ACC112 (cell line): Measurements from ENCODE around the gene CPEB4.

Experiments used
- H2AFZ ChIP-seq: fragments of 200-600 bp; sonication (generic); one replicate; pipeline ENCODE4 v1.6.0; 2017; ENCODE audit warnings: antibody characterized with exemption, low read length; ENCODE audit not compliant: unreplicated experiment
- H3K27ac ChIP-seq: fragments of 200-600 bp; sonication (generic); 2 replicates; pipeline ENCODE4 v1.5.1; 2014; ENCODE audit warnings: low read depth, mild to moderate bottlenecking, antibody characterized with exemption, low read length, moderate library complexity
- H3K27me3 ChIP-seq: fragments of 200-600 bp; sonication (generic); 2 replicates; pipeline ENCODE4 v1.6.1; 2014; ENCODE audit warnings: mild to moderate bottlenecking, antibody characterized with exemption, low read length, moderate library complexity, mixed read lengths; ENCODE audit not compliant: insufficient read depth
- H3K36me3 ChIP-seq: fragments of 200-600 bp; sonication (generic); 2 replicates; pipeline ENCODE4 v1.6.1; 2016; ENCODE audit warnings: mild to moderate bottlenecking, antibody characterized with exemption, low read length, moderate library complexity, mixed read lengths; ENCODE audit not compliant: insufficient read depth
- H3K4me1 ChIP-seq: fragments of 200-600 bp; sonication (generic); one replicate; pipeline ENCODE4 v1.6.1; 2016; ENCODE audit warnings: low read length, mixed read lengths; ENCODE audit not compliant: insufficient read depth, unreplicated experiment, control insufficient read depth
- H3K4me3 ChIP-seq: fragments of 200-600 bp; sonication (generic); 2 replicates; pipeline ENCODE4 v1.5.1; 2014; ENCODE audit warnings: mild to moderate bottlenecking, low read depth, low read length
- H3K79me2 ChIP-seq: fragments of 200-600 bp; sonication (generic); one replicate; pipeline ENCODE4 v1.6.0; 2016; ENCODE audit warnings: low read length; ENCODE audit not compliant: control insufficient read depth, unreplicated experiment, insufficient read depth

Gene CPEB4

DNA sequence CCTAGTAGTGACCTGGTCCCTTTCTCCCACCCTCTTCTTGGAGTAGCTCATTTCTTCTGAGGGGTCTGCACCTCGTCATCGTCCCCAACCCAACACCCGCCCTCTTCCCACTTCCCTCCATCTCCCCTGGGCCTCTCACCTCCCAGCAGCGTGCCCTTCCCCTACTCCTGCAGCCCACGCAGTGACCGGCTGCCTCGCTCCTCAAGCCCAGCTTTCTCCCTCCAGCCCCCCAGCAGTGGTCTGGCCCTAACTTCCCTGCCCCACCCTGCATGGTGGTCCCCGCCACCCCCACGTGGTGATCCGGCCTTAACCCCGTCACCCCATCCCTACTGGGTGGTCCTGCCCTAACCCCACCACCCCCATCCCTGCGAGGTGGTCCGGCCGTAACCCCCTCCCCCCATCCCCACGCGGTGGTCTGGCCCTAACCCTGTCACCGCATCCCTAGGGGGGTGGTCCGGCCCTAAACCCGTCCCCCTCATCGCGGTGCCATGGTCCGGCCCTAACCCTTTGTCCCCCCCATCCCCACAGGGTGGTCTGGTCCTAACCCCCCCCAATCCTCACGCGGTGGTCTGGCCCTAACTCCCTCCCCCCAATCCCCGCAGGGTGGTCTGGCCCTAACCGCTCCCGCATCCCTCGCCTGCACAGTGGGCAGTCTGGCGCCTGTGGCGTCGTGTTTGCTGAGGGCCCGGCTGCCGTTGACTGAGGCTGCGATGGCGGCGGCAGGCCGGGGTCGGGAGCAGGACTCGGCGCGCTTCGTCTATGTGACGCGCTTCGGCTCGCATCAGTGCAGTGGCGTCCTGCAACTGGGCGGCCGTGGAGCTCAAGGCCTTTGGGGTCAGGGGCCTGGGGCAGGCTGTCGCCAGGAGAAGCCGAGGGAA lies 100.6 kb downstream of the CPEB4 start, which contains the start of gene C5orf47:
Gene C5orf47 (plus strand): TSS at position 617 of the 878 bp plus-strand sequence. CDS start 94 bp downstream, at position 711.
- Histone ChIP-seq H2AFZ (no peak within 1 kb of the TSS), H3K4me1 (no peaks in the 10 kb centered on the region), H3K27me3 (peaks cover 21% of the 10 kb centered on the region), H3K27ac (no peak within 1 kb of the TSS), H3K36me3 (no peaks in the 10 kb centered on the region), H3K4me3 (no peak within 1 kb of the TSS), H3K79me2 (no peaks in the 10 kb centered on the region)

DNA sequence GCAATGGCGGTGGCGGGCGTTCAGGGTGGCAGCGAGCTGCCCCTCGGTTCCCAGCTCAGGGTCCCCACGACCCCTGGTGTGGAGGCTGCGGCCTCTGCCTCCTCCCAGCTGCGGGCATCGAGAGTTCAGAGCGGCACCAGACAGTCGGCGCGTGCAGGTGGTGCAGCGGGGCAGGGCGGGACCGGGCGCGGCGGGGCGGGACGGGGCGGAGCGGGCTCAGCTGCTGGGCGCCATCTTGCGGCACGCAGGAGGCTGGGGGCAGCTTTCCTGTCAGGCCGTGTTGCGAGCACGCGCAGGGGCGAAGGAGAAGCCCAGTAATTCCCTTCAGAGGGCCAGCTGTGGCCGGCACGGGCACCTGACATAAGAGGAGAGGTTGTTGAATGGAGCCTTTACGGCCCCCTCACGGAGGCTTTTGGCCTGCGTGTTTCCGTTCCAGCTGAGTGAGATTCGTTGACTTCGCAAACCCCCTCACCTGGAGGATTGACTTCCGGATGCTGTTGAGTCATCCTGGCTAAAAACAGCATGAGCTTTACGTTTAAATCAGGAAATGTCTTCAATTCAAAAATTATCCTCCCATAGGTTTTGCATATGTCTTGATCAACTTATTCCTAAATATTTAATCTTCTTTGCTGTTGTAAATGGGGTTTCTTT lies 101.4 kb downstream of the CPEB4 start:
- H3K27ac ChIP-seq, result no peak overlapping the region
- H3K36me3 ChIP-seq, result no peaks in the 10 kb centered on the region
- peaks cover 19% of the 10 kb centered on the region for H3K27me3 ChIP-seq
- H3K79me2 ChIP-seq, result no peaks in the 10 kb centered on the region
- H3K4me3 ChIP-seq, result no peak overlapping the region
- H3K4me1 ChIP-seq, result no peaks in the 10 kb centered on the region
- no peak overlapping the region for H2AFZ ChIP-seq

DNA sequence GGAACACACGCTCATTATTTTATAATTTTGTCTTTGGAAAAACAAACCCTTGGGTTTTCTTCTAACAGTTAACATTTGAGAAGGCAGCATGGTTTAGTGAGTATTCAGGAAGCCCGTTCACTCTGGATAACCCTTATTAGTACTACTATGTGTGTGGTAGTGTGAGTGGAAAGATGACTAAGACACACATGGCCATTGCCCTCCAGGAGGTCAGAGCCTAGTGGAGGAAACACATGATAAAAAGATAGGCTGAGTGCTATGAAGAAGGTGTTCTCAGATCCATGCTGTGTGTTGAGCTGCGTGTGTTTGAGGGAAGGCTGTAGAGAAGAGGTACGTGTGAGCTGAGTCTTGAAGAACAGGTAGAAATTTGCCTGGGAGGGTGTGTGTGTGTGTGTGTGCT lies 109.2 kb downstream of the CPEB4 start:
- Histone ChIP-seq H3K36me3 (no peaks in the 10 kb centered on the region), H3K4me1 (no peaks in the 10 kb centered on the region), H3K79me2 (no peaks in the 10 kb centered on the region), H2AFZ (no peak overlapping the region), H3K27me3 (peaks cover 50% of the 10 kb centered on the region), H3K4me3 (no peak overlapping the region), H3K27ac (no peak overlapping the region)

DNA sequence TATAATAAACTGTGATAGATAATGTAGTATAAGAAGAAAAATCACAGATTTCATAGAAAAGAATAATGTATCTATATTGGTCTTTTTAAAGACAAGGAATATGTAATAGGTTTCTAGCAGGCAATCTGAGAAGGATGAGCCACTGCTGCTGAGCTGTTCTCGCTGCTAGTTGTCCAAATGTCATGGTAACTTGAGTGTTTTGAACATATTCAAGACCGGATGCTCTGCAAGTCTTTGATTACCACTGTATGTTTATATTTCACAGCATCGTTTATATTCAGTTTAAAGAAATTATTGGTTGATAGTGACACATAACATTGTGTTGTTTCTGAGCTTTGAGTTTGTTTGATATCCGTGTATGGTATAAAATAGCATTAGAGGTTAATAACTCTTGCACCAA lies 110.4 kb downstream of the CPEB4 start:
- Histone ChIP-seq H3K79me2 (no peaks in the 10 kb centered on the region), H3K27me3 (peaks cover 62% of the 10 kb centered on the region), H3K4me3 (no peak overlapping the region), H3K4me1 (no peaks in the 10 kb centered on the region), H3K36me3 (no peaks in the 10 kb centered on the region), H2AFZ (no peak overlapping the region), H3K27ac (no peak overlapping the region)

DNA sequence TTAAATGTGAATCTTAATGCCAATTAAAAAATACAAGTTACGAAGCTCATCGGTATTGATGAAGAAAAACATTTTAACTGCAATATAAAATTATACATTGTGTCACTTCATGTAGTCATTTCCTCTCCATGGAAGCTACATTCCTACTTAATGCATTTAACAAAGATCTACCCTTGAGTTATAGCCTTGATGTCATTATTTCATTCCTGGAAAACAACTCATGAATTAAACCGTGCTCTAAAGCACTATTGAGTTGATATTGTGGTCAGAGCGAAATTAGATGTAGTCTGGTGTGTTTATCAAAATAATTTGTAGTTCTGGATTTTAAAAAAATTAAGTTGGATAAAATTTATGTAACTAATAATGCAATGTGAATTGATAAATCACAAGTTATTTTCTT lies 111.9 kb downstream of the CPEB4 start:
- Histone ChIP-seq H3K27ac (no peak overlapping the region), H3K27me3 (peaks cover 72% of the 10 kb centered on the region), H2AFZ (no peak overlapping the region), H3K4me1 (no peaks in the 10 kb centered on the region), H3K36me3 (no peaks in the 10 kb centered on the region), H3K4me3 (no peak overlapping the region), H3K79me2 (no peaks in the 10 kb centered on the region)

DNA sequence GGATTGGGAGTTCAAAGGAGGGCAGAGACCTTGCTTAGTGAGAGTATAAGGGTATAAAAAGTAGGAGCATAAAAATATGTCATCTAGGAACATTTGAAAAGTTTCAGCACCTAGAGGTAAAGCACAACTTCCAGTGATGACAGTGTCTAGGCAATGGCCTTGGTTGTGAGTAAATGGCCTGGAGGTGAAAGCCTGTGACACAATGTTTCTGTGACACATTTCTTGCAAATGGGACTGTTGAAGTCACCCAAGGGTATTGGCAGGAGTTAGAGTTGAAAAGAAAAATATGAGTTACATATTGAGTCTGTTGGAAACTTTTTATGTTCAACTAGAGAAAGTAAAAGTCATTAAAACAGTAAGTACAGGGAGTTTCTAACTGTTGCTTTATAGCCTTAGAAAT lies 115.6 kb downstream of the CPEB4 start:
- H3K27me3 ChIP-seq, result peaks cover 55% of the 10 kb centered on the region
- H3K36me3 ChIP-seq, result no peaks in the 10 kb centered on the region
- no peak overlapping the region for H3K4me3 ChIP-seq
- no peak overlapping the region for H2AFZ ChIP-seq
- no peaks in the 10 kb centered on the region for H3K4me1 ChIP-seq
- no peak overlapping the region for H3K27ac ChIP-seq
- H3K79me2 ChIP-seq, result no peaks in the 10 kb centered on the region

DNA sequence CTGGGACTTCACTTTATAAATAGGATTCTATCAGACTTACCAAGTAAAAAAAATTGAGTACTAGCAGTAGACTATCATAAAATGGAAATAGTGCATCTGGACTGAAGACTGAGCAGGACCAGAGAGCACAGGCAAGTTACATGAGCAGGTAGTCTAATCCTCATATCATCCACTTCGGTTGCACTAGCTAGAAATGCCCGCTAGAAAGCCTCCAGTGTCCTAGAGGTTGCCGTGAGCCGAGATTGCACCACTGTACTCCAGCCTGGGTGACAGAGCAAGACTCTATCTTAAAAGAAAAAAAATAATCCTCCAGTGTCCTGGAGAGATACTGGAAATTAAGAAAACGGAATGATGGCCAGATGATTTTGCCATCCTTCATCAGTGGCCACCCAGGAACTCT lies 120.8 kb downstream of the CPEB4 start:
- Histone ChIP-seq H3K4me1 (no peaks in the 10 kb centered on the region), H3K27ac (no peak overlapping the region), H3K4me3 (no peak overlapping the region), H2AFZ (no peak overlapping the region), H3K79me2 (no peaks in the 10 kb centered on the region), H3K27me3 (peaks cover 36% of the 10 kb centered on the region), H3K36me3 (no peaks in the 10 kb centered on the region)

DNA sequence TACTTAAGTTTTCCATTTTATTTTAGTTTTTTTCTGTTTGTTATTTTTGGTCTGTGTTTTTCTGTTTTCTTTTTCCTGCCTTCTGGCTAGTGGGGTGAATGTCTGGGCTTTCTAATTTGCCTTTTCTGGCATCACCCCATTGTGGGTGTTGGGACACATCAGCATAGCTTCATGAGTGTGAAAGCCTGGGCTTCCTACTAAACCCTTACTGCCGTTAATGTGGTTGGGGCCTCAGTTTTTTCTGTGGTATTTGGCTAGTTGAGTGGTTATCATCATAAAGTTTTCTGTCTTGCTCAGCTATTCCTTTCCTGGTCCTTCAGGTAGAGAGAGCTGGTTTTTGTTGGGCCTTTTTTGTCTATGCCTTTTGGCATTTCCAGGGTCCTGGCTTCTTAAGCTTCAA lies 122.2 kb downstream of the CPEB4 start:
- Histone ChIP-seq H3K27me3 (peaks cover 24% of the 10 kb centered on the region; the same call in 1 of the 2 replicates), H3K4me3 (no peak overlapping the region)

DNA sequence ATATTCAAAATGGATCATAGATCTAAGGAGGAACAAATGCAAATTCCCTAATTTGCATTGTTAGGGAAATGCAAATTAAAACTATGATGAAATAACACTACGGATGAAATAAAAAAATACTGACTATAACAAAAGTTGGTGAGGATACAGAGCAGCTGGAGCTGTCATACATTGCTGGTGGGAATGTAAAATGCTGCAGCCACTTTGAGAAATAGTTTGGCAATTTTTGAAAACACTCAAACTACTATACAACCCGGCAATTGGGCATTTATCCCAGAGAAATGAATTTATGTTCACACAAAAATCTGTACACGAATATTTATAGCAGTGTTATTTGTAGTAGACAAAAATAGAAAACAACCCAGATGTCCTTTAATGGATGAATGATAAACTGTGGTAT lies 123.3 kb downstream of the CPEB4 start:
- Histone ChIP-seq H3K4me3 (no peak overlapping the region), H3K4me1 (no peaks in the 10 kb centered on the region), H3K27me3 (peaks cover 16% of the 10 kb centered on the region; the same call in 1 of the 2 replicates), H2AFZ (no peak overlapping the region), H3K36me3 (no peaks in the 10 kb centered on the region), H3K79me2 (no peaks in the 10 kb centered on the region), H3K27ac (no peak overlapping the region)

More for the DNA sequence above, 122.2 kb downstream of the CPEB4 start:
- Histone ChIP-seq H3K4me1 (no peaks in the 10 kb centered on the region), H3K27ac (no peak overlapping the region), H3K36me3 (no peaks in the 10 kb centered on the region), H2AFZ (no peak overlapping the region), H3K79me2 (no peaks in the 10 kb centered on the region)
